ENCODE data around the gene CORO6.

DNA sequence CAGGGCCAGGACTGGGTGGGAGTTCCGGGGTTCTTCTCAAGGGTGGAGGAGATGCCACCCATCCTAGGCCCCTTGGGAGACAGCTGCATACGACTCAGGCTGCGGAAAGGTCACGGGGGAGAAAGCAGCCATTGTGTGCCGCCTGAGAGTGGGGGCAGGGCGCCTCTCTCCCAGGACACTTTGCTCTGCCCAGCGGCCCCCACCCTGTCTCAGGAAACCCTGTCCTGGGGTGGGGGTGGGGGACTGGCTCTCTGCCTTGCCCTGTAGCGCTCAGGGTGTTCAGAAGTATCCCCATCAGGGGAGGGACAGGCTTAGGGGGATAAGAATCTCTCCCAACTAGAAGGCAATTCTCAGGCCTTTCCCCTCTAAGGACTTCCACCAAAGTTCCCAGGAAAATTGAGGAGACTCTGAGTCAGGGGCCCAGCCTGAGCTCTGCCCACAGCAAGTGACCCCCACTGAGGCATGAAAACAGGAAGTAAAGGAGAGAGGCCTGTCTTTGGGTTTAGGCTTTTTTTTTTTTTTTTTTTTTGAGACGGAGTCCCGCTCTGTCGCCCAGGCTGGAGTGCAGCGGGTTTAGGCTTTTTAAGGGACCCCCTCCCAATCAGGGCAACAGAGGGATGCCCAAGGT, 38.1 kb downstream of the CORO6 start:
- TF ChIP-seq MXI1 (conservative IDR thresholded peaks at IDR 0.05; ENCODE audit: poor library complexity, severe bottlenecking), result no peak
- TF ChIP-seq, protein P1, sequence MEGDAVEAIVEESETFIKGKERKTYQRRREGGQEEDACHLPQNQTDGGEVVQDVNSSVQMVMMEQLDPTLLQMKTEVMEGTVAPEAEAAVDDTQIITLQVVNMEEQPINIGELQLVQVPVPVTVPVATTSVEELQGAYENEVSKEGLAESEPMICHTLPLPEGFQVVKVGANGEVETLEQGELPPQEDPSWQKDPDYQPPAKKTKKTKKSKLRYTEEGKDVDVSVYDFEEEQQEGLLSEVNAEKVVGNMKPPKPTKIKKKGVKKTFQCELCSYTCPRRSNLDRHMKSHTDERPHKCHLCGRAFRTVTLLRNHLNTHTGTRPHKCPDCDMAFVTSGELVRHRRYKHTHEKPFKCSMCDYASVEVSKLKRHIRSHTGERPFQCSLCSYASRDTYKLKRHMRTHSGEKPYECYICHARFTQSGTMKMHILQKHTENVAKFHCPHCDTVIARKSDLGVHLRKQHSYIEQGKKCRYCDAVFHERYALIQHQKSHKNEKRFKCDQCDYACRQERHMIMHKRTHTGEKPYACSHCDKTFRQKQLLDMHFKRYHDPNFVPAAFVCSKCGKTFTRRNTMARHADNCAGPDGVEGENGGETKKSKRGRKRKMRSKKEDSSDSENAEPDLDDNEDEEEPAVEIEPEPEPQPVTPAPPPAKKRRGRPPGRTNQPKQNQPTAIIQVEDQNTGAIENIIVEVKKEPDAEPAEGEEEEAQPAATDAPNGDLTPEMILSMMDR (IDR thresholded peaks at IDR 0.05; ENCODE audit: poor library complexity, severe bottlenecking), result no peak
- no peak for TF ChIP-seq EP300 (conservative IDR thresholded peaks at IDR 0.05; ENCODE audit: poor library complexity, severe bottlenecking)
- TF ChIP-seq EZH2 (IDR thresholded peaks at IDR 0.05; ENCODE audit: borderline replicate concordance, insufficient read depth, low read length, poor library complexity, severe bottlenecking), result no peak
- TF ChIP-seq, protein P2, sequence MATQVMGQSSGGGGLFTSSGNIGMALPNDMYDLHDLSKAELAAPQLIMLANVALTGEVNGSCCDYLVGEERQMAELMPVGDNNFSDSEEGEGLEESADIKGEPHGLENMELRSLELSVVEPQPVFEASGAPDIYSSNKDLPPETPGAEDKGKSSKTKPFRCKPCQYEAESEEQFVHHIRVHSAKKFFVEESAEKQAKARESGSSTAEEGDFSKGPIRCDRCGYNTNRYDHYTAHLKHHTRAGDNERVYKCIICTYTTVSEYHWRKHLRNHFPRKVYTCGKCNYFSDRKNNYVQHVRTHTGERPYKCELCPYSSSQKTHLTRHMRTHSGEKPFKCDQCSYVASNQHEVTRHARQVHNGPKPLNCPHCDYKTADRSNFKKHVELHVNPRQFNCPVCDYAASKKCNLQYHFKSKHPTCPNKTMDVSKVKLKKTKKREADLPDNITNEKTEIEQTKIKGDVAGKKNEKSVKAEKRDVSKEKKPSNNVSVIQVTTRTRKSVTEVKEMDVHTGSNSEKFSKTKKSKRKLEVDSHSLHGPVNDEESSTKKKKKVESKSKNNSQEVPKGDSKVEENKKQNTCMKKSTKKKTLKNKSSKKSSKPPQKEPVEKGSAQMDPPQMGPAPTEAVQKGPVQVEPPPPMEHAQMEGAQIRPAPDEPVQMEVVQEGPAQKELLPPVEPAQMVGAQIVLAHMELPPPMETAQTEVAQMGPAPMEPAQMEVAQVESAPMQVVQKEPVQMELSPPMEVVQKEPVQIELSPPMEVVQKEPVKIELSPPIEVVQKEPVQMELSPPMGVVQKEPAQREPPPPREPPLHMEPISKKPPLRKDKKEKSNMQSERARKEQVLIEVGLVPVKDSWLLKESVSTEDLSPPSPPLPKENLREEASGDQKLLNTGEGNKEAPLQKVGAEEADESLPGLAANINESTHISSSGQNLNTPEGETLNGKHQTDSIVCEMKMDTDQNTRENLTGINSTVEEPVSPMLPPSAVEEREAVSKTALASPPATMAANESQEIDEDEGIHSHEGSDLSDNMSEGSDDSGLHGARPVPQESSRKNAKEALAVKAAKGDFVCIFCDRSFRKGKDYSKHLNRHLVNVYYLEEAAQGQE (IDR thresholded peaks at IDR 0.05; ENCODE audit: borderline replicate concordance), result no peak
- TF ChIP-seq POLR2AphosphoS5 (IDR thresholded peaks at IDR 0.05), result no peak
- TF ChIP-seq SMC3 (conservative IDR thresholded peaks at IDR 0.05; ENCODE audit: poor library complexity), result no peak
- no peak for TF ChIP-seq TAF1 (IDR thresholded peaks at IDR 0.05; ENCODE audit: low read depth)
- no peak for TF ChIP-seq RAD21 (conservative IDR thresholded peaks at IDR 0.05)

Measured in neural cell (in vitro differentiated cells).